K562 (cell line): ENCODE measurements around the gene LPIN1. TPM values are rescaled to one million over a fixed set of nuclear protein-coding genes. Genes with fewer than 3 reads are reported as not detected.

Experiments
- ATAC-seq: fragments of 200-7000 bp; cut with Tn5 transposase; 3 replicates; pipeline ENCODE4 v1.9.1; 2020; ENCODE audit warnings: moderate library complexity
- BruUV-seq: library from RNA; stranded (reverse); fragments of 400-500 nt; replicated peaks from 2 replicates; lab custom pipeline; 2021; lab: Mats Ljungman, UMichigan
- CTCF ChIA-PET: fragments of 300-600 bp; formaldehyde crosslinking; extraction: SDS; loops from one replicate; lab custom pipeline; 2021; ENCODE audit warnings: low intra/inter-chr PET ratio; lab: Yijun Ruan, JAX
- POLR2A ChIA-PET: fragments of 300-600, 350-650 bp; sonication (Branson Sonifier 250); formaldehyde crosslinking; extraction: SDS; loops from one replicate; lab custom pipeline; 2021; ENCODE audit warnings: antibody characterized with exemption, inconsistent platforms; lab: Yijun Ruan, JAX
- DNase-seq, 4 experiments: peaks; one replicate each; pipeline versions ENCODE4 v3.0.0 to v3.0.0-alpha.2; 2011 to 2018; ENCODE audit warnings: low spot score in 3 of 4, mixed read lengths in 3 of 4; ENCODE audit errors: extremely low read depth in 1 of 4
- FAIRE-seq: peaks from 2 replicates; lab custom pipeline; 2011; peaks lifted over from hg19 to GRCh38; lab: Jason Lieb, UNC
- H2AFZ ChIP-seq: 2 replicates; pipeline ENCODE4 v1.6.0; 2011; ENCODE audit warnings: low read depth, low read length, control low read depth, inconsistent platforms
- H3K27ac ChIP-seq: fragments of 200-600 bp; 3 replicates; pipeline ENCODE4 v1.8.0; 2011; ENCODE audit warnings: low read depth, mild to moderate bottlenecking, control low read depth, inconsistent platforms, low read length, moderate library complexity, mixed read lengths; ENCODE audit errors: extremely low read depth
- H3K27me3 ChIP-seq, 2 experiments: fragments of 300-600 bp in 1 of 2; 2 replicates in 1 of 2; 3 replicates in 1 of 2; pipeline versions ENCODE4 v1.6.0 to v1.8.0; 2011; ENCODE audit warnings: inconsistent platforms in 2 of 2, low read length in 2 of 2, mild to moderate bottlenecking in 1 of 2, mixed read lengths in 1 of 2, moderate library complexity in 1 of 2; ENCODE audit not compliant: control insufficient read depth in 2 of 2, insufficient read depth in 2 of 2
- H3K36me3 ChIP-seq: fragments of 300-600 bp; 3 replicates; pipeline ENCODE4 v1.8.0; 2011; ENCODE audit warnings: mild to moderate bottlenecking, low read length, inconsistent platforms; ENCODE audit not compliant: control insufficient read depth, insufficient read depth
- H3K4me1 ChIP-seq, 2 experiments: fragments of 200-600 bp in 1 of 2; replicated peaks in 1 of 2; 2 replicates in 1 of 2; 3 replicates in 1 of 2; pipeline versions ENCODE4 v1.5.1 to v1.8.0; 2011; ENCODE audit warnings: inconsistent platforms in 2 of 2, low read length in 2 of 2, mild to moderate bottlenecking in 1 of 2, mixed read lengths in 1 of 2, moderate library complexity in 1 of 2; ENCODE audit not compliant: control insufficient read depth in 2 of 2, insufficient read depth in 2 of 2
- H3K4me2 ChIP-seq: 2 replicates; pipeline ENCODE4 v1.6.1; 2011; ENCODE audit warnings: low read length, control low read depth, inconsistent platforms, mixed read lengths; ENCODE audit not compliant: insufficient read depth
- H3K4me3 ChIP-seq: fragments of 200-600 bp; sonication (generic), shearing (Covaris generic); 2 replicates; pipeline ENCODE4 v1.5.1; 2016; ENCODE audit warnings: control low read depth, inconsistent platforms
- H3K79me2 ChIP-seq: fragments of 200-600 bp; 3 replicates; pipeline ENCODE4 v1.8.0; 2011; ENCODE audit warnings: low read length, inconsistent platforms; ENCODE audit not compliant: control insufficient read depth, insufficient read depth
- H3K9ac ChIP-seq, 2 experiments: 2 replicates each; pipeline versions ENCODE4 v1.6.0 to v1.6.1; 2011; ENCODE audit warnings: low read depth in 2 of 2, low read length in 2 of 2, control low read depth in 1 of 2, inconsistent platforms in 1 of 2, mild to moderate bottlenecking in 1 of 2, mixed read lengths in 1 of 2; ENCODE audit not compliant: insufficient read depth in 1 of 2
- H3K9me1 ChIP-seq: one replicate; pipeline ENCODE4 v1.6.0; 2011; ENCODE audit warnings: inconsistent platforms, mild to moderate bottlenecking, low read length, moderate library complexity; ENCODE audit not compliant: control insufficient read depth, insufficient read depth
- H3K9me3 ChIP-seq: replicated peaks from 2 replicates; pipeline ENCODE4 v1.5.1; 2011; ENCODE audit warnings: low read depth, low read length, inconsistent platforms; ENCODE audit not compliant: control insufficient read depth, insufficient read depth
- H4K20me1 ChIP-seq: replicated peaks from 2 replicates; pipeline ENCODE4 v1.6.1; 2011; ENCODE audit warnings: low read length, inconsistent platforms, mixed read lengths; ENCODE audit not compliant: control insufficient read depth, insufficient read depth
- BCOR ChIP-seq: fragments of 450-650 bp; IDR thresholded peaks from 2 replicates; pipeline ENCODE4 v1.6.1; 2016
- BRCA1 ChIP-seq, 2 experiments: fragments of 450-650 bp in 1 of 2; sonication (generic) in 1 of 2; formaldehyde crosslinking in 1 of 2; IDR thresholded peaks; 2 replicates each; pipeline versions ENCODE4 v1.5.0 to v1.6.1; 2017 to 2020; ENCODE audit warnings: mild to moderate bottlenecking in 1 of 2, missing genetic modification reagents in 1 of 2
- CXXC5 ChIP-seq: fragments of 250-450 bp; sonication (Bioruptor Pico); IDR thresholded peaks from 2 replicates; pipeline ENCODE4 v1.8.0; 2022; ENCODE audit warnings: inconsistent platforms, mild to moderate bottlenecking, moderate library complexity
- NFATC3 ChIP-seq: fragments of 450-650 bp; IDR thresholded peaks from 2 replicates; pipeline ENCODE4 v1.6.1; 2017; ENCODE audit warnings: mild to moderate bottlenecking
- NFE2 ChIP-seq: IDR thresholded peaks from 2 replicates; pipeline ENCODE4 v1.6.1; 2014; ENCODE audit warnings: antibody characterized with exemption, low read depth
- RBM39 ChIP-seq: fragments of 200-400 bp; formaldehyde crosslinking; optimal IDR thresholded peaks from 2 replicates; pipeline ENCODE3; 2018; ENCODE audit warnings: low read depth, low read length
- TCF7 ChIP-seq: sonication (generic); IDR thresholded peaks from 2 replicates; pipeline ENCODE4 v1.6.1; 2016; ENCODE audit warnings: antibody characterized with exemption, borderline replicate concordance
- ZC3H8 ChIP-seq: fragments of 450-650 bp; IDR thresholded peaks from 2 replicates; pipeline ENCODE4 v1.6.1; 2017
- ZFPM2 ChIP-seq: fragments of 250-450 bp; sonication (Bioruptor Pico); IDR thresholded peaks from 2 replicates; pipeline ENCODE4 v1.5.1; 2022; ENCODE audit warnings: mild to moderate bottlenecking
- ZNF41 ChIP-seq: fragments of 250-450 bp; sonication (Bioruptor Pico); conservative IDR thresholded peaks from 2 replicates; pipeline ENCODE4 v1.4.0; 2020; ENCODE audit warnings: mild to moderate bottlenecking
- ZNF561 ChIP-seq: fragments of 450-650 bp; formaldehyde crosslinking; conservative IDR thresholded peaks from 2 replicates; pipeline ENCODE4 v1.4.0; 2020; ENCODE audit warnings: mild to moderate bottlenecking, moderate library complexity
- ZNF740 ChIP-seq, 3 experiments: fragments of 200-800 bp in 1 of 3; sonication (Bioruptor generic) in 1 of 3; sonication (generic) in 1 of 3; formaldehyde crosslinking in 1 of 3; IDR thresholded peaks; 2 replicates each; pipeline versions ENCODE4 v1.6.1 to v1.8.0; 2016 to 2022; ENCODE audit warnings: mild to moderate bottlenecking in 2 of 3, missing compliant biosample characterization in 2 of 3, missing genetic modification characterization in 2 of 3, missing genetic modification reagents in 1 of 3
- WGBS: fragments of 100-300 bp; shearing (Covaris generic); methylation state at CpG from one replicate; pipeline ENCODE4 v1.1.6; 2016; ENCODE audit warnings: low coverage, mixed read lengths; ENCODE audit not compliant: insufficient coverage; ENCODE audit errors: missing lambda C conversion rate; 5-methylcytosine and 5-hydroxymethylcytosine counted together
- in situ Hi-C: fragments of 300-500 bp; cut with MboI; formaldehyde crosslinking; loops from 4 replicates; pipeline ENCODE4 v1.15.0; 2018; ENCODE audit warnings: inconsistent platforms, mixed read lengths
- intact Hi-C: fragments of 100-400 bp; cut with micrococcal nuclease; formaldehyde crosslinking; loops from 2 replicates; pipeline ENCODE4 v1.14.2; 2022
- polyA plus RNA-seq, 8 experiments: library from polyadenylated mRNA; depleted of rRNA in 4 of 8; stranded (reverse) in 5 of 8; unstranded in 3 of 8; fragments of >200 nt; fragmentation: Nextera tagmentation in 2 of 8; fragmentation: Illumina TruSeq in 1 of 8; extraction: Ambion mirVana in 2 of 8; extraction: Trizol in 1 of 8; gene quantifications; 2 replicates each; pipeline versions ENCODE4 v1.2.1 to v1.2.3, GENCODE V29; 2011 to 2014; ENCODE audit warnings: inconsistent platforms in 1 of 8, missing spikeins in 1 of 8
- total RNA-seq, 7 experiments: library from RNA; depleted of rRNA in 6 of 7; stranded (reverse); fragments of >200 nt in 6 of 7; fragmentation: Illumina TruSeq in 2 of 7; extraction: Trizol in 2 of 7; gene quantifications; 2 replicates each; pipeline versions ENCODE4 v1.2.1 to v1.2.3, GENCODE V29; 2011 to 2021; ENCODE audit warnings: low replicate concordance in 1 of 7

Gene LPIN1
- total and polyA plus RNA-seq, 9 of the 15 experiments (the other 6 are each of a cell fraction or from before 2014, with no cell fraction given) = 9.2 to 84.0 (median 27.8) TPM

GRCh38 chr2:11767779-11768178, 21.3 kb downstream of the LPIN1 start (continued):
- TF ChIP-seq NFE2 (0 out of 2 replicates have a peak, but pooled peaks have one; percentile 17), RBM39 (no peak)

- BruUV-seq = no TSS peak
- no peak overlapping the region for H3K27ac ChIP-seq
- no peak for TF ChIP-seq ZNF740 (CRISPR knock-in tag; IDR thresholded peaks at IDR 0.05)
- no peak for TF ChIP-seq ZNF740 (tag; IDR thresholded peaks at IDR 0.05)
- TF ChIP-seq BRCA1 (IDR thresholded peaks at IDR 0.05) = no peak
- TF ChIP-seq BRCA1 (CRISPR knock-in tag; IDR thresholded peaks at IDR 0.05) = no peak
- no peak for TF ChIP-seq TCF7
- TF ChIP-seq NFATC3 = no peak
- no peak for TF ChIP-seq ZNF561 (CRISPR knock-in tag)
- TF ChIP-seq ZC3H8 = no peak
- TF ChIP-seq CXXC5 (CRISPR knock-in tag) = no peak
- TF ChIP-seq BCOR = no peak
- TF ChIP-seq ZFPM2 (CRISPR knock-in tag) = no peak
- TF ChIP-seq ZNF41 (CRISPR knock-in tag) = no peak
- peaks cover 7% of the 10 kb centered on the region for H4K20me1 ChIP-seq
- no peak overlapping the region for H3K9ac ChIP-seq
- no peak for ATAC-seq
- FAIRE-seq = no peak
- 85% methylated on average over 3 of the region's 3 CpGs for WGBS
- no peak overlapping the region for H3K4me3 ChIP-seq
- H3K27me3 ChIP-seq = no peaks in the 10 kb centered on the region
- H3K9me1 ChIP-seq = no peaks in the 10 kb centered on the region
- H3K36me3 ChIP-seq = peaks cover 93% of the 10 kb centered on the region
- intact Hi-C loops (no loop called here), in situ Hi-C loops (no loop called here)
- ChIA-PET CTCF (interaction anchor here (0.9 kb wide), 1 partner anchor 11 kb away, joined by 3 read pairs; no protein-coding TSS in a partner anchor), POLR2A (no interaction called here)
- H3K9me3 ChIP-seq = no peaks in the 10 kb centered on the region
- H3K4me1 ChIP-seq = peaks cover 14 to 18% of the 10 kb centered on the region in 2 experiments
- no peak overlapping the region for H3K4me2 ChIP-seq
- no peak for DNase-seq
- H3K79me2 ChIP-seq = peaks cover 12% of the 10 kb centered on the region
- H2AFZ ChIP-seq = no peak overlapping the region
Measured at GRCh38 chr2:11768946-11769345, 22.5 kb downstream of the LPIN1 start.
